Occipital lobe (tissue), 2 donors: ENCODE results near the gene CCNYL1. TPM values are rescaled to one million over a fixed set of nuclear protein-coding genes. Genes with fewer than 3 reads are reported as not detected.
"Not testable (repeated sequence)": the region's sequence is repeated elsewhere in the genome, so short reads cannot be mapped to it uniquely, and the experiment has no call there.

Source experiments
- DNase-seq: peaks from one replicate; lab custom pipeline; 2025; lab: John Stamatoyannopoulos, UW
- total RNA-seq: library from RNA; depleted of rRNA; stranded (reverse); fragments of >200 nt; gene quantifications from one replicate; pipeline ENCODE4 v1.2.3, GENCODE V29; 2014

CCNYL1 gene
- total RNA-seq, 1 donor from 2014 or later, result 46.5 TPM

DNA sequence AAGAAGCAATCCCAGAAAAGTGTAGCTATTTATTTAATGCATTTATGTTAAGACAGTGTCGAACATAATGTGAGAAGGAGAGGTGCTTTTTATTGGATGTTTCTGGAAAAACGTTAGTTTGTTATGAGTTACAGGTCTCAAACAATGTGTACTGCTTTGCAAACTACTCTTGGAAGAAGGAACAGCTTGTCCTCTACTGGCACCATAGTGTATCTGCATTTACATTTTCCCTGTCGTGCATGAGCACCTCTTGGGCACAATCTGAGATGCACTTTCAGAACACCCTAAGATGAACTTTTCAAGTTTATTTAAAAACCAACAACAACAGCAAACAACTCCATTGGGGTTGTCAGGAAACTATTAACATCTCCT, 22.8 kb downstream of the CCNYL1 start:
- no peak for DNase-seq

DNA sequence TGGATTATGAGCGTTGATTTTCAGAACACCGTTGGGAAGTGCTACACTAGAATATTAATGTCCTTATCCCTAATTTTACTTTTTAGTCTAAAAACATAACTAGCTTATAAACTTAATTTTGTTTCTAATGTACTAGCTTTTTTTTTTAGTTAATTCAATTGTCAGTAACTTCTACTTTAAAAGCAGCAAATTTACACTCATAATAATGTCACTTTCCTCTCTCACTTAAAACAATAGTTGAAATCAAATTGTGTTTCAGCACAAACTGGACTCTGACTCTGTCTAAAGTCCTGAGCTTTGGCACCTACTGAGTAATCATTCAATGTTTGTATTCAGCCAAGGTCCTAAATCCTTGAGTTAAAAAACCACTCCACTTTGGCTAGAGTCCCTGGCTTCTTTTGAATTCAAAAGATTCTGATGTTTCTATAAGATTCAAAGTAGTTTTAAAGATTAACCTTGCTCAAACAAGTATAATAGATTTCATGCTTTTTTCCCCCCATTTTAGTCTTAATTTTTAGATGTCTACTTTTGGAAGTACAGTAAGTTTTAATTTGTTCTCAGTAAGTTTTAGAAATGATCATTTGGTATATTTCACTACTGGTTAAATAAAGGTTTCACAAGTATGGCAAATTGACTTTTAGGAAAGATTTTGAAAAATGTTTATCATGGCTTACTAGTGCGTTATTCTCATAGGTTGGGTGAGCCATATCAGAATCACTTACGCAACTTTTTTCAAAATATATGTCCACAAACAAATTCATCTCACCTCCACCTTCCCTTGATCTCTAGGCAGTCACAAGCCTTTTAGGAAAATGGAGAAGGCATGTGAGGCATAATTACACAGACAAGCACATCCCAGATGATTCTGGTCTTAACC, 23.4 kb downstream of the CCNYL1 start:
- no peak for DNase-seq

GRCh38 chr2:207735513-207735859, 24.0 kb downstream of the CCNYL1 start:
- not testable (repeated sequence) for DNase-seq

GRCh38 chr2:207743514-207743913, 32.1 kb downstream of the CCNYL1 start:
- DNase-seq, result no peak

DNA sequence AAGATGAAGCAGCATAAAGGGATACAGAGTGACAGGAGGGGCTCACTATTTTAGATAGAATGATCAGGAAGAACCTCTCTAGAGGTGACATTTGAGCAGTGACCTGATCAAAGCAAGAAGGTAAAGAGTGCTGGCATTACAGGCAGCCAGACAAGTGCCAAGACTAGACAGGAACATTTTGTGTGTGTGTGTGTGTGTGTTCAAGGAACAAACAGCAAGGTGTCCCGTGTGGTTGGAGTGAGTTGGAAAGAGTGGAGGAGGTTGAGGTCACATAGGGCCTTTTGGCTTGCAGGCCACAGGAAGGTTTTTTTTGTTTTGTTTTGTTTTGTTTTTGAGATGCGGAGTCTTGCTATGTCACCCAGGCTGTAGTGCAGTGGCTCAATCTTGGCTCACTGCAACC, 32.6 kb downstream of the CCNYL1 start:
- no peak for DNase-seq

DNA sequence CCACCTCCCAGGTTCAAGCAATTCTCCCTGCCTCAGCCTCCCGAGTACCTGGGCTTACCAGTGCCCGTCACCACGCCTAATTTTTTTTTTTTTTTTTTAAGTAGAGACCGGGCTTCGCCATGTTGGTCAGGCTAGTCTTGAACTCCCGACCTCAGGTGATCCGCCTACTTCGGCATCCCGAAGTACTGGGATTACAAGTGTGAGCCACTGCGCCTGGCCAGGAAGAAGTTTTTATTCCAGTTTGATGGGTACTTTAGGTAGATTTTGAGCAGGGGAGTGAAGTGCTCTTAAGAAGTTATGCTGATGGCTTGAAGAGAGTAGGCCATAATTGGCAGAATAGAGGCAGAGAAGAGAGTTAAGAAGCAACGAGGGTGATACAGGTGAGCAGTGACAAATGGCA, 33.0 kb downstream of the CCNYL1 start:
- DNase-seq, result no peak

- DNase-seq, result peak; percentile 49
Observed at GRCh38 chr2:207746131-207746530, 34.7 kb downstream of the CCNYL1 start.

GRCh38 chr2:207747653-207748560, 36.5 kb downstream of the CCNYL1 start:
- no peak for DNase-seq

- DNase-seq, result no peak
Observed at GRCh38 chr2:207748993-207749392, 37.6 kb downstream of the CCNYL1 start.

- DNase-seq, result no peak
Observed at GRCh38 chr2:207749873-207750272, 38.4 kb downstream of the CCNYL1 start.

DNA sequence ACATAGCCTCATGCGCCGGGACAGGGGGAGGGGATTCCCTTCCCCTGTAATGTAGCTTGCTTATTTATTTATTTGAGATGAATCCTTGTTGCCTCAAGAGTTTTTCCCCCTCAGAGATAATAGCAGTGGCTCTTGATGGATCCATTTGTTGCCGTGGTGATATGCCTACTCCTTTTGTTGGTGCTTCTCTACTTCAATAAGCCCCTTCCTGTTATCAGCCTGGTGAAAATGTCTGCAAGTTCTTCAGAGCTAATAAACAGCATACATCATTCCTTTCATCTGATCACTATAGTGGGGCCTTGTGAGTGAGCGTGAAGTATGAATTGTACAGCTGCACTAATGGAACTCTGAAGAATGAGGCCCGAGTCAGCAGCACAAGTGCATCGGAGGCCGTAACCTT, 38.9 kb downstream of the CCNYL1 start:
- no peak for DNase-seq

GRCh38 chr2:207750876-207751275, 39.4 kb downstream of the CCNYL1 start:
- no peak for DNase-seq

DNA sequence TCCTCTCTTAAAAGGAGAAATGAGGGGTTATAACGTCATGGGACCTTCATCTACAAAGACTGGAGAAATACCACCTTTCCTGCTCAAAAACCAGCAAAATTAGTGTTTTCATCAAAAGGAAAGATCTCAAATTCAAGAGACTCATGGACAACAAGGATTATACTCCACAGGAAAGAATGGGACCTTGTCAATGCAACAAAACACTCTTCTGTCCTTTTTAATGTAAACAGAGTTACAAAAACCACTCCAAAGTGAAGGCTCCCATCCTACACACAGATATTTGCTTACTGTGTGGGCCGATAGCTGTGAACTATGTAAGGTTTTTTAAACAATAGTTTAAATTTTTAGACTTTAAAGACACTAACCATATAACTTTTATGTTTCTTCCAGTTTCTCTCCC, 42.2 kb downstream of the CCNYL1 start:
- not testable (repeated sequence) for DNase-seq

DNA sequence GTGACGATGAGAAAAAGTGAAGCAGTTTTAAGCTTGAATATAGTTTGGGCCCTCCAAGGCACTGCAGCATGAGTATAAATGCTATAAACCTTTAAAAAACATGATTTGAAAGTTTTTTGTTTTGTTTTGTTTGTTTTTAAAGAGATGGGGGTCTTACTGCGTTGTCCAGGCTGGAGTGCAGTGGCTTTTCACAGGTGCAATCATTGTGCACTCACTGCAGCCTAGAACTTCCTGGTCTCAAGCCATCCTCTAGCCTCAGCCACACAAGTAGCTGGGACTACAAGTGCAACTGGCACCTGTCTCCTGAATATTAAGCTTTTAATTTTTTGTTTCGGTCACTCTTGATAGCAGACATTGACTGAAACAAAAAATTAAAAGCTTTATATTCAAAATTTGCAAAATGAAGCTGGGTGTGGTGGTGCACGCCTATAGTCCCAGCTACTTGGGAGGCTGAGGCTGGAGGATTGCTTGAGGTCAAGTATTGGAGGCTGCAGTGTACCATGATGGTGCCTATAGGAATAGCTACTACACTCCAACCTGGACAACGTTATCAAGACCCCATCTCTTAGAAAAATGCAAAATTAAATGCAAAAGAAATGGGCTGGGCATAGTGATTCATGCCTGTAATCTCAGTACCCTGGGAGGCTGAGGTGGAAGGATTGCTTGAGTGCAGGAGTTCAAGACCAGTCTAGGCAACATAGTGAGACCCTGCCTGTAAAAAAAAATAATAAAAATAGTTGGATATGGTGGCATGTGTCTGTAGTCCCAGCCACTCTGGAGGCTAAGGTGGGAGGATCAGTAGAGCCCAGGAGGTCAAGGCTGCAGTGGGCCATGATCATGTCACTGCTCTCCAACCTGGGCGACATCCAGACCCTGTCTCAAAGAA, 43.3 kb downstream of the CCNYL1 start:
- DNase-seq, result no peak

GRCh38 chr2:207758025-207758424, 46.6 kb downstream of the CCNYL1 start:
- DNase-seq, result no peak

- no peak for DNase-seq
Observed at GRCh38 chr2:207759890-207760289, 48.5 kb downstream of the CCNYL1 start.

- no peak for DNase-seq
Observed at GRCh38 chr2:207760453-207760852, 49.0 kb downstream of the CCNYL1 start.

DNA sequence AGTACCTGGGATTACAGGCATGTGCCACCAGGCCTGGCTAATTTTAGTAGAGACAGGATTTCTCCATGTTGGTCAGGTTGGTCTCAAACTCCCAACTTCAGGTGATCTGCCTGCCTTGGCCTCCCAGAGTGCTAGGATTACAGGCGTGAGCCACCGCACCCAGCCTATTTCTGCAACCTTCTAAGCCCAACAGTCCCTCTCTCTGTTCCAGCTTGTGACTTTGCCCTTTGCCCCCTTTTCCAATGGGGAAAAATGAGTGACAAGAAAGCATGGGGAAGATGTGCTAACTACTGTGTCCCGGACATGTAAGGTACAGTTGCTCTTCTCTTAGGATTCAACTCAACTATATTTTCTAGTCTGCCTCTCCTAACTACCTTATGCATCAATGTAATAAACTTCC, 50.0 kb downstream of the CCNYL1 start:
- DNase-seq, result not testable (repeated sequence)

DNA sequence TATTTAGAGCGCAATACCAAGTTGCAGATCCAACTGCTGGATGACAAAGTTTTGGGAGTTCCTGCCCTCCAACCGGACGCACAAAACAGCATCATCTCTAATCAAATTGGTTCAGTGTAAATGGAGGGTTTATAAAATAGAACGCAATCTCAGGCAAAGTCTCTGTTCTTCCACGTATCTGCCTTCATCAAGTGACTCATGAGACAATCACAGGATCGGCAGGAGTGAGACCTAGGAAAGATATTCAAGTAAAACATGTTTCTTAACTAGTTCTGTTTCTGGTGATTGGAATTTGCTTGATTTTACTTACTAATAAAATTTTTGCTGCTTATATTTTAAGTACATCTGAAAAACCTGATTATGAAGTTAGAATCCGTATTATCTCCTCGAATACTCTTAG, 50.7 kb downstream of the CCNYL1 start:
- no peak for DNase-seq

GRCh38 chr2:207763303-207763917, 52.0 kb downstream of the CCNYL1 start:
- DNase-seq, result no peak

DNA sequence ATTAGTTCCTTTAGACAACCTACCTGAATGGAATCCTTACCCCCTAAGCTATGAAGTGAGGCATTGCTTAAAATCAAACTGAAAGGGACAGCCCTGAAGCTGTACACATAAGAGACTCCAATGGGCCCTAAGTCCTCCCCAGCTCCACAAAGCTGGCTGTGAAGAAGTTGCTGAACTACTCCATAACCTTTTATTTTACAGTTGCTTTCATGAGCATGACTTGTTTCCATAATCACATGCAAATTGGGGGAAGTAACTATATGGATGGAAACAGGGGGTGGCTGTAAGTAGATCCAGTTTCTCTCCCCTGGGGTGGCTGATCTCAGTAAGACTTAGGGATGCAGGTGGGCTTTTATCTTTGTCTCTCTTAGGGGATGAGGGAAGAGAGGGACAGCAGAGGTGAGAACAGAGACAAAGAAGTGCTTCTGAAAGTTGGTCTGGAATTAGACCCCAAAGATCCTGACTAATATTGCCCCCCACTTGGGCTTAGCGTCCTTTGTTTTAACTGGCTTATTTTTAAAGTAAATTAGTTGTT, 52.7 kb downstream of the CCNYL1 start:
- DNase-seq, result no peak
